Psoas muscle (tissue), 8 donors: ENCODE data around the gene PRMT7. TPM values are rescaled to one million over a fixed set of nuclear protein-coding genes. Genes with fewer than 3 reads are reported as not detected.

Experiments
- ATAC-seq, 4 donors: fragments of 200-7000 bp; cut with Tn5 transposase; one replicate each; pipeline ENCODE4 v1.9.1; 2020; ENCODE audit warnings: moderate library complexity in 3 of 4, mild to moderate bottlenecking in 2 of 4
- DNase-seq, 2 donors: peaks; one replicate each; pipeline ENCODE4 v3.0.0-alpha.2; 2020
- H3K27ac ChIP-seq: fragments of 200-600 bp; one replicate; pipeline ENCODE4 v1.8.0; 2022
- H3K27me3 ChIP-seq, 3 donors: fragments of 200-600 bp in 1 of 3; one replicate each; pipeline versions ENCODE4 v1.6.1 to v1.8.0; 2013 to 2022; ENCODE audit warnings: low read length in 2 of 3, mild to moderate bottlenecking in 2 of 3, moderate library complexity in 1 of 3; ENCODE audit not compliant: insufficient read depth in 3 of 3
- H3K36me3 ChIP-seq, 2 donors: fragments of 200-600 bp in 1 of 2; one replicate each; pipeline versions ENCODE4 v1.6.1 to v1.8.0; 2013 to 2022; ENCODE audit warnings: low read depth in 1 of 2, mild to moderate bottlenecking in 1 of 2, moderate library complexity in 1 of 2; ENCODE audit not compliant: insufficient read depth in 1 of 2
- H3K4me1 ChIP-seq: fragments of 200-600 bp; one replicate; pipeline ENCODE4 v1.8.0; 2022
- H3K4me3 ChIP-seq: fragments of 200-600 bp; one replicate; pipeline ENCODE4 v1.8.0; 2022; ENCODE audit warnings: mild to moderate bottlenecking
- H3K9me3 ChIP-seq: fragments of 200-600 bp; one replicate; pipeline ENCODE4 v1.8.0; 2022
- CTCF ChIP-seq: fragments of 200-600 bp; IDR thresholded peaks from one replicate; pipeline ENCODE4 v1.8.0; 2022; ENCODE audit warnings: antibody characterized with exemption
- WGBS, 3 donors: extraction: QIAGEN DNeasy Blood & Tissue Kit; methylation state at CpG; one replicate each; pipeline versions ENCODE4 v1.1.6 to v1.1.7; 2013; 5-methylcytosine and 5-hydroxymethylcytosine counted together
- intact Hi-C, 2 donors: fragments of 100-400 bp; cut with DNase I; formaldehyde crosslinking; loops; one replicate each; pipeline versions ENCODE4 v1.11.0 to v1.14.2; 2022
- polyA plus RNA-seq, 3 donors: library from polyadenylated mRNA; stranded (reverse); fragments of 200-250 nt; gene quantifications; one replicate each; pipeline ENCODE4 v1.2.3, GENCODE V29; 2013
- total RNA-seq, 4 donors: library from RNA; stranded (reverse); fragmentation: NEBNext Ultra II Directional in 2 of 4; extraction: Animal tissue kit (Norgen Biotek cat#: 25700) in 2 of 4; gene quantifications; one replicate each; pipeline versions ENCODE4 v1.2.1 to v1.2.4, GENCODE V29; 2021 to 2023
- donor health status: healthy with polysubstance abuse.
- donor health status: DM: no; HTN: no; CAD: no; lungs with moderate emphysema.
- donor health status: Bipolar disorder and iron deficiency.
- donor health status: healthy.
- donor health status: DM: yes; HTN: yes; CAD: no.
- donor health status: DM: no; HTN: no; CAD: no.
- donor health status: DM: no; HTN: no; CAD: no.
- donor health status: DM: yes; HTN: yes; CAD: no.

The PRMT7 gene
- total and polyA plus RNA-seq, 7 donors: 18.9 to 45.1 (median 26.0) TPM

GRCh38 chr16:68298907-68299561 lies 11.8 kb upstream of the PRMT7 start:
- TF ChIP-seq CTCF: no peak
- Histone ChIP-seq H3K4me3 (no peak overlapping the region), H3K27me3 (no peaks in the 10 kb centered on the region), H3K9me3 (no peaks in the 10 kb centered on the region), H3K27ac (peak overlapping the region; percentile 64), H3K4me1 (peaks cover 29% of the 10 kb centered on the region), H3K36me3 (peaks cover 9 to 100% of the 10 kb centered on the region in 2 donors)
- intact Hi-C loops: loop anchor here in 1 of 2 donors (5.0 kb wide), 1 partner anchor 37 kb away; the partner anchor contains the start of gene SLC7A6
- DNase-seq: peak; percentile 63 to 83
- peak; percentile 52 to 64 (median 54) for ATAC-seq
- 19 to 35% (median 26%) methylated on average over 5 of the region's 5 CpGs for WGBS, 3 donors

DNA sequence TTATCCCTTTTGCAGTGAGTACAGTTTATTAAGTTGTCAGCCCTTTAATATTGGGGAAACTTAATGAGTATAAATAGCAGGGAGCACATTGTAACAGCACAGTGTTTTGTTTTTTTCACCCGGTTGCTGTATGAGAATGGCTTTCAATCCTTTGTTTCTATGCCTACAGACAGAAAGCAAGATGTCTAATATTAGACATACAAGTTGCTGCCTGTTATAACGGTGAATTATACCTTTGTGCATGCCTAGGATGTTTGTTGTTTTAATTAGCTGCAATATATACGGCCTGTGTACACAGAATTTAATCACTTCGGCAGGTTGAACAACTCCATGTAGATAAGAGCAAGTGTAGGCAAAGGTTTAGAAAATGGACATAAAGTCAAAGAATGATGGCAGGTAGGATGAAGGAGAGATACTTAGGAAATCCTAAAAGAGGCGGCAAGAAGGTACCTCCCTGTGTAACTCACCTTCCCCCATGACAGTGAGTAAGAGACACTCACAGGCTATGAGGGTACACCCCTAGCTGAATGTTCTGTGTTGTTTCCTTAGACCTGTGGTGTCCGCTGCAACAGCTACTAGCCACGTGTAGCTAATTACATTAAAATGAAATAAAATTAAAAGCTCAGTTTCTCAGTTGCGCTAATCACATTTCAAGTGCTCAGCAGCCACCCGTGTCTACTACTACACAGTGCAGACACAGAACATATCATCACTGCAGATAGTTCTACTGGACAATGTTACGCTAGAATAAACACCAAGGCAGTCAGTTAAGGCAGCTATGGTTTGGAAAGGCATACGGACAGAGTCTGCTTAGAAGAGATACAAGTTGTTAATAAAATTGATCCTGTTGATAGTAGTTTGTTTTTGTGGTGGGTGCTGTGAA lies 11.0 kb upstream of the PRMT7 start:
- DNase-seq (no peak), ATAC-seq (no peak)
- intact Hi-C loops: loop anchor here in 1 of 2 donors (5.0 kb wide), 1 partner anchor 38 kb away; the partner anchor contains the start of gene SLC7A6
- Histone ChIP-seq H3K9me3 (no peaks in the 10 kb centered on the region), H3K36me3 (peaks cover 9 to 100% of the 10 kb centered on the region in 2 donors), H3K4me1 (peaks cover 29% of the 10 kb centered on the region), H3K4me3 (no peak overlapping the region), H3K27me3 (no peaks in the 10 kb centered on the region), H3K27ac (peak overlapping the region; percentile 64)
- TF ChIP-seq CTCF: no peak
- WGBS, 3 donors: 72 to 76% (median 73%) methylated on average over 11 of the region's 11 CpGs

DNA sequence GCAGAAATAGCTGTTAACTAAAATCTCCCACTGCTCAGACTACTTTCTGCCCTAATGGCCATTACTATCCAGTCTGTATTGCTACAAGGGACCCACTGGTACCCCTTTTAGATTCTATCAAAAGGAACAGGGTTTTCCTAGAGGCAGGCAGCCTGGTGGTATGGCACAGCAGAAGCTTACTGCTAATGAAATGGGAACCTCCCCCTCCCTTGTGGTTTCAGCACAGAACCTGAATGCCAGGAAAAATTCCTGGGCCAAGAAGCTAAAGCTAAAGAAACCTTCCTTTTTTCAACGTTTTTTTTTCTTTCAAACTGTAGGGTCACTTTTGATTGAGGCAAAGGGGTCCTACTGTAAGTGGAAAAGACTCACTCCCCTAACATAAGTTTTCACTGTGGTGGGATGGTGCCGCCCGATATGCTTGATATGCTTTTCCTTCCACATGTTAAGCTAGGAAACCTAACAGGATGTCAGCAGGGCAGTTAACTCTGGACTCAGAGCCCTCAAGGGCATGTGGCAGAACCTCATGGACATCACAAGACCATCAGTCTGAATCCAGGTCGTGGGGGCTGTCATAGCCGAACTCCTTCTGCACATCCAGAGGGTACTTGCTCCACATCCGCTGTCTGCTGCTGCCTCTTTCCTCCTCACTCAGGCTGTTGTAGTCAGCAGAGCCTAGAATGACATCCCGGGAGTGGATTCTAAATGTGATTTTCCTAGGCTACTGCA lies 9.9 kb upstream of the PRMT7 start:
- ATAC-seq (no peak), DNase-seq (no peak)
- no peak for TF ChIP-seq CTCF
- peaks cover 29% of the 10 kb centered on the region for H3K4me1 ChIP-seq
- H3K27me3 ChIP-seq: no peaks in the 10 kb centered on the region
- H3K4me3 ChIP-seq: no peak overlapping the region
- 78 to 86% (median 84%) methylated on average over 7 of the region's 7 CpGs for WGBS, 3 donors
- no peaks in the 10 kb centered on the region for H3K9me3 ChIP-seq
- intact Hi-C loops: no loop called here
- H3K27ac ChIP-seq: peak overlapping the region; percentile 38
- H3K36me3 ChIP-seq: peaks cover 9 to 100% of the 10 kb centered on the region in 2 donors

DNA sequence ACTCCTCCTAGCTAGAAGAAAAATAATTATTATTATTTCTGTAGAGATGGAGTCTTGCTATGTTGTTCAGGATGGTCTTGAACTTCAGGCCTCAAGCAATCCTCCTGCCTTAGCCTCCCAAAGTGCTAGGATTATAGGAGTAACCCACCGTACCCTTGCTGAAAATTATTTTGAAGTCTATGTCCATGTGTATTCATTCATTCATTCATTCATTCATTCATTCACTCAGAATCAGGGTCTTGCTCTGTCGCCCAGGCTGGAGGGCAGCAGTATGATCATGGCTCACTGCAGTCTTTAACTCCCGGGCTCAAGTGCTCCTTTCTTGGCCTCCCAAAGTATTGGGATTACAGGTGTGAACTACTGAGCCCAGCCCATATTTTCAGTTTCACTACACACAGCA lies 4.2 kb upstream of the PRMT7 start:
- DNase-seq (no peak), ATAC-seq (no peak)
- WGBS, 3 donors: 91 to 99% (median 92%) methylated on average over 3 of the region's 3 CpGs
- Histone ChIP-seq H3K4me1 (peaks cover 18% of the 10 kb centered on the region), H3K27me3 (no peaks in the 10 kb centered on the region), H3K27ac (no peak overlapping the region), H3K36me3 (peaks cover 2 to 79% of the 10 kb centered on the region in 2 donors), H3K9me3 (no peaks in the 10 kb centered on the region), H3K4me3 (no peak overlapping the region)
- TF ChIP-seq CTCF: no peak
- intact Hi-C loops: no loop called here
